Transverse colon (tissue), 3 donors: ENCODE measurements around the gene LSAMP.

Experiments used
- EP300 ChIP-seq: sonication (generic); formaldehyde crosslinking; IDR thresholded peaks from one replicate; pipeline ENCODE4 v1.6.1; 2017; ENCODE audit warnings: antibody characterized with exemption, low read depth
- POLR2A ChIP-seq: fragments of 450-650 bp; IDR thresholded peaks from one replicate; pipeline ENCODE4 v1.6.1; 2016; ENCODE audit warnings: antibody characterized with exemption, mild to moderate bottlenecking, moderate library complexity
- TF ChIP-seq, protein P1 (sequence below), 5 experiments: fragments of 200-600 bp in 3 of 5; fragments of 450-650 bp in 2 of 5; sonication (generic) in 3 of 5; IDR thresholded peaks; 1 replicate in 2 of 5; 2 replicates in 3 of 5; pipeline ENCODE4 v1.5.1; 2016 to 2017; ENCODE audit warnings: antibody characterized with exemption in 5 of 5, inconsistent platforms in 3 of 5, mild to moderate bottlenecking in 2 of 5, moderate library complexity in 1 of 5

DNA sequence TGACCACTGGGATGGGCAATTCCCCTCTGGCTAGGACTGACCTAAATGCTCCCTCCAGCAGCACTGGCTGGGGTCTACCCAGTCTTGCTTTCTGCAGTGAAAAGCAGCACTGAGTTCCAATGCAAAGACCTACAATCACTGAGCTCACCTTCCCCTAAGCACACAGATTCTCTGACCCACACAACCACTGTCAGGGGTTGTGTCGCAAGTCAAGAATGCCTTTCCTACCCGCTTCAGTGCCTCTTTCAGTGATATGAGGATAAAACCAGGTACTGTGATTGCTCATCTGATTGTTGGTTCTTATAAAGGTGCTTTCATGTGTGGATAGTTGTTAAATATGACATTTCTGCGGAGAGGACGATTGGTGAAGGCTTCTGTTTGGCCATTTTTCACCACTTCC is 476.4 kb downstream of the LSAMP start:
- TF ChIP-seq POLR2A = no peak
- no peak for TF ChIP-seq EP300
- TF ChIP-seq, protein P1, sequence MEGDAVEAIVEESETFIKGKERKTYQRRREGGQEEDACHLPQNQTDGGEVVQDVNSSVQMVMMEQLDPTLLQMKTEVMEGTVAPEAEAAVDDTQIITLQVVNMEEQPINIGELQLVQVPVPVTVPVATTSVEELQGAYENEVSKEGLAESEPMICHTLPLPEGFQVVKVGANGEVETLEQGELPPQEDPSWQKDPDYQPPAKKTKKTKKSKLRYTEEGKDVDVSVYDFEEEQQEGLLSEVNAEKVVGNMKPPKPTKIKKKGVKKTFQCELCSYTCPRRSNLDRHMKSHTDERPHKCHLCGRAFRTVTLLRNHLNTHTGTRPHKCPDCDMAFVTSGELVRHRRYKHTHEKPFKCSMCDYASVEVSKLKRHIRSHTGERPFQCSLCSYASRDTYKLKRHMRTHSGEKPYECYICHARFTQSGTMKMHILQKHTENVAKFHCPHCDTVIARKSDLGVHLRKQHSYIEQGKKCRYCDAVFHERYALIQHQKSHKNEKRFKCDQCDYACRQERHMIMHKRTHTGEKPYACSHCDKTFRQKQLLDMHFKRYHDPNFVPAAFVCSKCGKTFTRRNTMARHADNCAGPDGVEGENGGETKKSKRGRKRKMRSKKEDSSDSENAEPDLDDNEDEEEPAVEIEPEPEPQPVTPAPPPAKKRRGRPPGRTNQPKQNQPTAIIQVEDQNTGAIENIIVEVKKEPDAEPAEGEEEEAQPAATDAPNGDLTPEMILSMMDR (IDR thresholded peaks at IDR 0.05) = no peak
